Middle frontal gyrus (tissue), 1 donor: ENCODE measurements around the gene HS3ST1.
"Not testable (repeated sequence)": the region's sequence is repeated elsewhere in the genome, so short reads cannot be mapped to it uniquely, and the experiment has no call there.

ENCODE experiments used
- DNase-seq: peaks from one replicate; pipeline ENCODE4 v3.0.0-alpha.2; 2015; ENCODE audit warnings: low spot score; ENCODE audit errors: extremely low spot score

Gene HS3ST1

DNA sequence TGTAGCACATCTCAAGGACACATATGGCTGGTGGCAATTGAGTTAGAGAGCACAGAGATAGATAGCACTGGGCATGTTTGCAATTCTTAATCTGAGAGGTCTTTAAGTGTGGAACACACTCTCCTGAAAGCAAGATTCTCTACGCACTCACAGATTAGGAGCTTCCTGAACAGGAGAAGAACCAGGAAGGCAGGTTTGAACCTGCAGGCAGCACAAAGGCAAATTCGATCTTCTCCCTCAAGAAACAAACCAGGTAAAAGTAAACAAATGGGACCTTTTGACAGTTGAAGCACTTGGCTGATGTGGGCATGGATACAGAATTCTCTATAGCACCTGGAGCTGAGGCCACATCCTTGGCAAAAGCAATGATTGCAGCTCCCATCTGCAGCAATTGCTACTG lies 24.3 kb downstream of the HS3ST1 start:
- no peak for DNase-seq

DNA sequence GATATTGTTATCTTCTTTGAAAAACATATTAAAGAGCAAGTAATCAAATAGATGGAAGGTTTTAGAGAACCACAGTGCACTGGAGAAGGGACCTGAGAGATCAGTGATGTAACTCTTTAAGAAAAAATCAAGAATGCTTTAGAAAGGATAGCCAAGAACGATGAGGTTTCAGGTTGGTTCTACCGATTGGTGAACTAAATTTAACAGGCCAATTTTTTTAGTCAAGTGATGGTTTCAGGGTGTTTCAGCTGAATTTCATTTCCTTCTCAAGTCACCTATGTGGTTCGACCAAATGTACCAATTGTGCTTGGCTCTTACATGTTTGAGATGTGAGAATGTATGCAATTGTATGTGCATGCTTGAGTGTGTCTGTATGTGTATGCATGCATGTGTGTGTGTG lies 26.5 kb downstream of the HS3ST1 start:
- no peak for DNase-seq

DNA sequence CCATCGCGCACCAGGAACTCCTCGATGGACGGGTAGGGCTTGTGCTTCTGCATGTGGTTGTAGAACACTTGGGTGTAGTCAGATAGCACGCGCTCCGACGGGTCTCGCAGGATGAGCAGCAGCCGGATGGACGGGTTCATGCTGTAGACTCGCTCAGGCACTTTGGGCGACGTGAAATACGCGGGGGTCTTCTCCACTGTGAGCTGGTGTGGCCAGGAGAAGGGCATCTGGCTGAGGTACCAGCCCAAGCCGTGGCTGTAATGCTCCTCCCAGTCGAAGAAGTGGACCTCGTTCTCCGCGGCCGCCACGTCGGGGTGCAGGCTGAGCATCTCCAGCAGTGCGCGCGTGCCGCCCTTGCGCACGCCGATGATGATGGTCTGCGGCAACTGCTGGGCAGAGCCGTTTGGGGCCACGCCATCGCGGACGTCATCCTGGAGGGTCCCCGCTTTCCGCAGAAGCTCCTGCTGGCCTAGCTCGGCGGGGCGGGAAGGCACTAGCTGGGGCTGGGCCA lies 29.2 kb downstream of the HS3ST1 start:
- DNase-seq, result no peak

DNA sequence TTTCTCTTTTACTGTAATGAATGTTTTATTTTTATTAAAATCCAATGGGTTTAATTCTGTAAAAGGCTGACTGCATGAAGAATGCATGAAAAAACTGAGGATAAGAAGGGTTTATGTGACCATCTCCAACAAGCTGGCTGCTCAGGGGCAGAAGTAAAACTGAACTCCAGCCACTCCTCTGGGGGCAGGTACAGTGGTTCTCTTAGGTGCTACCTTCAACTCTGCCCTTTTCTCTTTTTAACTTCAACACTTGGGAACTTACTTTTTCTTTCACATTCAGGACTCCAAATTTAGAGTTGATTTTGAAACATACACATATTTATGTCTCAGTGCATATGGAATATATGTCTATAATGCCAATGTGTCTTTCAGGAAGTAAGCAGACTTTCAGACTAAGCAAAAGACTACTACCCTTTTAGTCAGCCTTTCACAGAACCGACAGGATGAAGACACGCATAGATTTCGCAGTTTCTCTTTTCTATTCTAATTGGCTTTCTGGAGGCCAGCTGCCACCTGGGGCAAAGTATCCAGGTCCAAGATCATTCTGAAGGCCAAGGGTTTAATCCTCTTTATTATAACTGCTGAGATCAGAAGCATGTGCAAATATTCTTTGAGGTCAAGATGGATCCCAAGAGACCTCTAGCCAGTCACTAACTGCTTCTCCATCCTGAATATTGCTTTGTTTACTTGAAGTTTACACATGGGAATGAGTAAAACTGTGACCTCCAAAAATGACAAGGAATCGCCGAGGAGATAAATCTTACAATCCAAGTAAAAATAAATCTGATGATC lies 30.7 kb downstream of the HS3ST1 start:
- no peak for DNase-seq

DNA sequence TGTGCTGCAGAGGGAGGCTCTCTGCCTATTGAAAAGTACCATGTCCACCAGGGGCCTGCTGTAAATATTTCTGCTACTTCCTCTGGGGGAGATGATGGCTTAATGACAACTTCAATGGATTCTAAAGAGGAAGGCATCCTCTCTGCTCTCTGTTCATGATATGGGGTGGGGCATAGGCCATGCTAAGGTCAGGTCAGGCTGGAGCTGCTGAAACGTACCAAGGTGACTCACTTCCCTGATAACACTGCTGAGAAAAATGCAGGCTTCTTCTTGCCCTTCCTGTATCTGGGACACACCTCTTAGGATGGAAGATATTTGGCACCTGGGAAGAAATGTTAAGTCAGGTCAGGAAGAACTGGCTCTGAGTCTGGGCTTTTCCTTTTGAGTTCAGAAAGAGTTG lies 31.5 kb downstream of the HS3ST1 start:
- no peak for DNase-seq

DNA sequence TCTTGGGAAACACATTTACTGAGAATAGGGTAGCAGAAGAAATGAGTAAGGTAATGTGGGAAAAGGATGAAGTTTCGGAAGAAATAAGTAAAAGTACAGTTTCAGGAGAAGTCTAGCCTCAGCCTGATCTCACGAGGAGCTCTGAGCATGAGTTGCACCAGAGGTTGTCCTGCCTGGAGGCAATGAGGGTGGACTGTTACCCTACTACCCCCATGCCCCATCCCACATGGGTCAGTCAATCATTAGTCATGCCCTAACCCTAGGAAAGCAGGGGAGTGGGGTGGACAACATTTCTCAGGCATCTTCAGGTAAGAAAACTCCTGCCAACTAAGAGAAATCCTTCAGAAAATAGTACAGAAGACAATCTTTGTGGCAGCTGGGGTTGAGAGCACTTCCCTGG lies 35.1 kb downstream of the HS3ST1 start:
- no peak for DNase-seq

DNA sequence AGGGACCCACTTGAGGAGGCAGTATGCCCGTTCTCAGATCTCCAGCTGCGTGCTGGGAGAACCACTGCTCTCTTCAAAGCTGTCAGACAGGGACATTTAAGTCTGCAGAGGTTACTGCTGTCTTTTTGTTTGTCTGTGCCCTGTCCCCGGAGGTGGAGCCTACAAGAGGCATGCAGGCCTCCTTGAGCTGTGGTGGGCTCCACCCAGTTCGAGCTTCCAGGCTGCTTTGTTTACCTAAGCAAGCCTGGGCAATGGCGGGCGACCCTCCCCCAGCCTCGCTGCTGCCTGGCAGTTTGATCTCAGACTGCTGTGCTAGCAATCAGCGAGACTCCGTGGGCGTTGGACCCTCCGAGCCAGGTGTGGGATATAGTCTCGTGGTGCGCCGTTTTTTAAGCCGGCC lies 44.6 kb downstream of the HS3ST1 start:
- DNase-seq, result not testable (repeated sequence)

DNA sequence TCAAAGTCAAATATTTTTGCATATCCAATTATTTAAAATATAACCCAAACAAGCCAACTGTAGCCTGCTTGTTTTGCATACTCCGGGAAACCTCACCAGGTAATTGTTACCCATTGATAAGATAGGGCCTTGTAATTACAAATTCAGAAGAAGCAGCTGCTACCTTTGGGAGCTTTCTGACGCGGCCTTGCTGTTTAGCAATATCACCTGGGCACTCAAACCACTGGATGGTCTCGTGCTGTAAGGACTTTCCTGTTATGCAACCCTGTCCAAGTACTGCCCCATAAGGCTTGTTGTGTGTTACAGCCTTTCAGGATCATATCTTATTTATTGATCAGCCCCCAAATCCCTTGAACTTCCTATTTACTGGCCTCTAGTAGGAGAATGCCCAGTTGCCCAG lies 52.1 kb downstream of the HS3ST1 start:
- DNase-seq, result no peak

DNA sequence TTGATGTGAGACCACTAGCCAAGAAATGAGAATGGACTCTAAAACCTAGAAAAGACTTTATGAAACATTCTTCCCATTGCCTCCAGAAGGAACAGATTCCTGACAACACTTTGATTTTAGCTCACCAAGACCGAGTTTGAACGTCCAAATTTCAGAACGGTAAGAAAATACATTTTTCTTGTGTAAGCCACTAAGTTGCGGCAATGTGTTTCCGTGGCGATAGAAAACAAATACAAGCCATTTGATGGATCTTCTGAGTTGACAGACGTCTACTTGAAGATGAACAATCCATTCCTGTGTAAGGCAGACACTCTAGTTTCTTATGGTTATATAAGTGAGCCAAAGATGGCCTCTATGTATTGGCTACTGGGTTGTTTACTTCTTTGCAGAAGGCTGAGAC lies 52.5 kb downstream of the HS3ST1 start:
- DNase-seq, result no peak

DNA sequence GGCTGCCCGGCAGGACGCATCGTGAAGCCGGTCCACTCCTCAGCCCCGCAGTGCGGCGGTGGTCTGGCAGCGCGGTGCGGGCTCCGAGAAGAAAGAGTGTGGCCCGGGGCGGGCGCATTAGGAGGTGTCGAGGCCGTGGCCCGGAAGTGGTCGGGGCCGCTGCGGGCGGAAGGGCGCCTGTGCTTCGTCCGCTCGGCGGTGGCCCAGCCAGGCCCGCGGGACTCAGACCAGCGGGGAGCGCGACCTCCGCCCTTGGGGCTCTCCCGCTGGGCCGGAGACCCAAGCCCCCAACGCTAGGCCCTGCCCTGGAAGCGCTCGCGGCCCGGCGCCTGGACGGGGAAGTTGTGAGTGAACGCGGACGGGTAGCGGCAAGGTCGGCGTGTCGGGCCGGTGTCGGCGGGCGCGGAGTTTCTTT lies 60.0 kb downstream of the HS3ST1 start:
- DNase-seq, result no peak

DNA sequence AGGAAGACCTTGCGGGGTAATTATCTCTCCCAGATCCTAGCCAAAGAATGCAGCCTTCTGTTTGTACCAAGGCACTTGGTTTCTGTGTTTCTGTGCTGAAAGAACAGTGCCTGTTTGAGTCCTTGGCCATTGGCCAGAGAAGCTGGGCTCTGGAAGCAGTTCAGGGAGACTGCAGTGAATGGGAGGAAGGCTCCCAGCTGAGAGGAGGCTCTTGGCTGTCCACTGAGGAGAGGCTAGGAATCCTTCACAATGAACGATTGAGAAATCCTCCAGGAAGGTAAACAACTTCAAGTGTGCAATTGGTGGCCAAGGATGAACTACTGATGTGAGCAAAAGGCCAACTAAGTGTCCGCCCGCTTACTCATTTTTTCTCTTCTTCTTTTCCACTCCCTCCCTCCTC lies 61.3 kb downstream of the HS3ST1 start:
- peak; percentile 13 for DNase-seq

DNA sequence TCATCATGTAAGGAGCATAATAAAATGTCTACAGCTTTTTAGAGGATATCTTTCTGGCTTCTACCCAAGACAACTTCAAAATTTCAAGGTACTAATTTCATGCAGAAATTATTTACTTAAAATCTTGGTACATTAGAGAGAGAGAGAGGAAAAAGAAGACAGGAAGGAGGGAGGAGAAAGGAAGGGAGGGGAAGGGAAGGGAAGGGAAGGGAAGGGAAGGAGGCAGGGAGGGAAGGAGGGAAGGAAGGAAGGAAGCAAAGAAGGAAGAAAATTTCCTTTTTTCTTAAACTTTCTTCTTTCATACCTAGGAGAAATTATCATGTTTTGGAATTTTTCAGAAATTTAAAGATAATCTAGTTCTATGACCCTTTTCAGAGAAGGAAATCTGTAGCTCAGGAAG lies 61.8 kb downstream of the HS3ST1 start:
- DNase-seq, result no peak

DNA sequence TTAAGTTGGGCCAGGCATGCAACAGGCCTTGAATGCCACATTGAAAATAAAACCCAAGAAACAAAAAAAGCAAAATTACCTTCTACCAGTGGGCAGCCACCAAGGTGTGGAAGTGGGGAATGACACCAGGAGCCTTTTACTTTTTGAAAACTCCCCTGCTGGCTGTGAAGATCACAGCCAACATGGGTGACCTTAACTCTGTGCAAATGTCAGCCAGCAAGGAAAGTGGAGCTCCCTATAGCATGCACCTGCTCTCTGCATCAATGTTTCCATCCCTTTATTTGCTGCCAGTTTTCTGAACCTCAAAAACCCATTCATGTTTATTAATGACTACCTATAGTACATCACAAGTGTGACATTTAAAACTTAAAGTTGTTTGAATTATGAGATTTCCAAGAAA lies 63.7 kb downstream of the HS3ST1 start:
- DNase-seq, result no peak

DNA sequence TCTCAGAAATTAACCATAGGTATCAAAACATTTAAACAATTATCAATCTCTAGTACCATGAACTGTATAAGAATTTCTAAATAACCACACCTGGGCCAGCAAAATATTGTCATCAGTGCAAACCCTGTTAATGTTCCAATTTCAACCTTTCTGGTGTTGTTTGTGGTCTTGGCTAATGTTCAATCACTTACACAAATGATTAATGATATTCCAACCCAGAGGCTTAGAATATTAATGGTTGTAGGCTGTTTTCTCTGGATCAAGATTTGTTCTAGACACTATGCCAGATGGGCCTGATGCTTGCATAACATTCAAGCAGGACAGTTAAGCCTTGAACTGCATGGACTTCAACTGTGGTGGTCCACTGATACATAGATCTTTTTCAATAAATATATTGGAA lies 69.1 kb downstream of the HS3ST1 start:
- DNase-seq, result no peak

DNA sequence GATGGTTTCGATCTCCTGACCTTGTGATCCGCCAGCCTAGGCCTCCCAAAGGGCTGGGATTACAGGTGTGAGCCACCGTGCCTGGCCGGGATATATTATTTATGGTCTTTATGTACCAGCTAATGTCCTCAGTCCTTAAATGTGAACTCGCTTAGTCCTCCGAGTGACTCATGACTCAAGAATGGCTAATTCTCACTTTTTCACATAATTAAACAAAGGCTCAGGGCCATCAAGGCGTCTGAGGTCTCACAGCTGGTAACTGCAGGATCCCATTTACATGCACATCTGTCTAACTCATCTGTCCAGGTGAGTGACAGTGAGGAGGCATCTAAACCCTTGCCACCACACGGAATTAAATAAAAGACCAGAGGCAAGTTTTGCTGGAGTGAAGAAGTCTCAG lies 73.5 kb downstream of the HS3ST1 start:
- no peak for DNase-seq

DNA sequence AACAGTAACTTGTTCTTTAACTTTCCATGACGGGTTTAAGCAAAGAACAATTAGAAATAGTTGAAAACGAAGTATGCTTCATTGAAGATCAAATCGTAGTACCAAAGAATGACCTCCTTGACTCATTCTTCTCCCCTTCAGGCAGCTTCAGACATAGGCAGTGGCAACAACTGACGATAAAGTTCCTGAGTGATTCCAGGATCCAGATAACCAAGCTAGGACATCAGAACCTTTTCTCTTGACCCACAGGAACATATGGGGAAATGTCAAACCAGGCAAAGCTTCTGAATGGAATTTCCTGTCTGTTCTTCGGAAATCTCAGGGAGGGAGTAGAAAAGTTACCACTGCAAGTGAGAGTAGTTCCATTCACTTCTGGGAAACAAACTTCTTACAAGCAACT lies 74.2 kb downstream of the HS3ST1 start:
- no peak for DNase-seq

DNA sequence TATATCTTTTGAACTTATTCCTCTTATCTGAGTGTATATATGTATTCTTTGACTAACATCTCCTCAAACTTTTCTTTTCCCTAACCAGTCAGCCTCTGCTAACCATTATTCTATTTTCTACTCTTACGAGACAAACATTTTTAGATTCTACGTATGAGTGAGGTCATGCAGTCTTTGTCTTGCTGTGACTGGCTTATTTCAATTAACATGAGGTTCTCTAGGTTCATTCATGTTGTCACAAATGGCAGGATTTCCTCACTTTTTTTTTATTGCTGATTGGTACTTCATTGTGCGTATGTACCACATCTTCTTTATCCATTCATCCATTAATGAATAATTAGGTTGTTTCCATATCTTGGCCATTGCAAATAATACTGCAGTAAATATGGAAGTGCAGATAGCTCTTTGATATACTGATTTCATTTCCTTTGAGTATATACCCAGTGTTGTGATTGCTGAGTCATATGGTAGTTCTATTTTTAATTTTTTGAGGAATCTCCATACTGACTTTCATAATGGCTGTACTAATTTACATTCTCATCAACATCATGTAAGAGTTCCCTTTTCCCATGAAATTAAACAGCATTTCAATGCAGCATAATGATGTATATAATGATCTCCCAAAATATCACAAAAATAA lies 80.1 kb downstream of the HS3ST1 start:
- DNase-seq, result no peak

DNA sequence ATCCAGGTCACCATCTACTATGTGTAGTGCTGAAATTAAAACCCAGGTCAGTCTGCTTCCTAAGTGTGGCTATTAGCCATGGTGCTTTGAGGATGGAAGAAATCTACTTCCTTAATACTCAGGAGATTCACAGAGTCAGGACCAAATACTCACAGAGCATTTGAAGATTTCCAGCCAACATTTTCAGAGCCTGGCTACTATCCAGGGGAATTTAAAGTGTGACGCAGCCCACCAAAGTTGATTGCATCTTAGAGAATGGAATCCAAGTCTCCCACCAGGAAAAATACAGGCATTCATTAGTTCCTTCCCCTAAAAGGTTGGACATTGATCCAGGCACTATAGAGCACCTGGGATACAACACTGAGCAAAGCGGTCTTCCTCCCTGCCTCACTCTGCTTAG lies 83.8 kb downstream of the HS3ST1 start:
- DNase-seq, result no peak

DNA sequence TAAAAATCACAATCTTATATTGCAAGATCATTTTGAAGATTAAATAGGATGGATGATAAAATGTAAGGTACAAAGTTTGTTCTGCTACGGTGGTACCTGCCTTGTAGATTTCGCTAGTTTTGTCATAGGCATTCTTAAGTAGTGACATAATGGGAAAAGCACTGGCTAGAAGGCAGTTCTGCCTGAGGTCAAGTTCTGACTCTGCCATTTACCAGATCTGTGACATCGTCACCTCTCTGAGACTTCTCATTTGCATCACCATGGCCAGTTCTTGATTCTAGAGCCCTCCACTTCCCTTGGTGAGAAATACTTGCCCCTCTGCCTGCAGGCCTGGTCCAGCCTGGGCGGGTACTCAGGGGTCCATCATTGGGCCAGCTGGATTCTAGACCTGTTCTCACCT lies 85.2 kb downstream of the HS3ST1 start:
- DNase-seq, result no peak
